ENCODE data around the gene PCDHA8. TPM values are rescaled to one million over a fixed set of nuclear protein-coding genes. Genes with fewer than 3 reads are reported as not detected.

The PCDHA8 gene
- total and polyA plus RNA-seq, 10 of the 15 experiments (the other 5 are each of a cell fraction or from before 2014, with no cell fraction given): not detected

DNA sequence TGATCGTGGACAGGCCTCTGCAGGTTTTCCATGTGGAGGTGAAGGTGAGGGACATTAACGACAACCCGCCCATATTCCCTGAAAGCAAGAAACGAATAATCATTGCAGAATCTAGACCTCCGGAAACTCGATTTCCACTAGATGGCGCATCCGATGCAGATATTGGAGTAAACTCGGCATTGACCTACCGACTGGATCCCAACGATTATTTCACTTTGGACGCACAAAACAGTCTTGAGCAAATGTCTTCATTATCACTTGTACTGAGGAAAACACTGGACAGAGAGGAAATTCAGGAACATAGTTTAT lies 41.6 kb downstream of the PCDHA8 start:
- Histone ChIP-seq H3K36me3 (ENCODE audit: control insufficient read depth in 2 of 2, insufficient read depth in 2 of 2, low read length in 1 of 2) (no peaks in the 10 kb centered on the region), H3K4me2 (ENCODE audit: control insufficient read depth, insufficient read depth) (no peak overlapping the region), H3K79me2 (ENCODE audit: control insufficient read depth, insufficient read depth, low read length) (no peaks in the 10 kb centered on the region), H2AFZ (ENCODE audit: control insufficient read depth, low read depth, low read length) (no peak overlapping the region), H3K27ac (ENCODE audit: control insufficient read depth, insufficient read depth) (no peak overlapping the region), H3K27me3 (replicated peaks in 1 of 2; ENCODE audit: control insufficient read depth in 2 of 2, insufficient read depth in 2 of 2, low read length in 1 of 2) (no peaks in the 10 kb centered on the region), H3K4me3 (no peak overlapping the region), H3K9ac (ENCODE audit: control insufficient read depth, insufficient read depth, low read length) (no peak overlapping the region), H4K20me1 (ENCODE audit: control insufficient read depth, insufficient read depth) (no peaks in the 10 kb centered on the region), H3K9me3 (replicated peaks; ENCODE audit: control insufficient read depth, insufficient read depth, low read length) (peaks cover 2% of the 10 kb centered on the region; the same call in 1 of the 3 replicates), H3K4me1 (ENCODE audit: control insufficient read depth, insufficient read depth, low read length) (no peaks in the 10 kb centered on the region)
- CTCF ChIA-PET: no interaction called here
- DNase-seq (ENCODE audit: low read depth, low spot score) (no peak), ATAC-seq (no peak), FAIRE-seq (no peak)
- BruUV-seq (replicated peaks): no TSS peak
- POLR2A ChIA-PET: no interaction called here
- intact Hi-C loops (cut with micrococcal nuclease; ENCODE audit: unreplicated experiment) (no loop called here), in situ Hi-C loops (cut with MboI) (no loop called here)
- RAD21 ChIA-PET (ENCODE audit: unreplicated experiment): no interaction called here
- 63% methylated on average over 12 of the region's 12 CpGs for WGBS (ENCODE audit: insufficient coverage, insufficient replicate concordance, low lambda C conversion rate, missing lambda C conversion rate)
- SMC1A ChIA-PET (ENCODE audit: uncharacterized antibody, unreplicated experiment): no interaction called here
- TF ChIP-seq, protein P1, sequence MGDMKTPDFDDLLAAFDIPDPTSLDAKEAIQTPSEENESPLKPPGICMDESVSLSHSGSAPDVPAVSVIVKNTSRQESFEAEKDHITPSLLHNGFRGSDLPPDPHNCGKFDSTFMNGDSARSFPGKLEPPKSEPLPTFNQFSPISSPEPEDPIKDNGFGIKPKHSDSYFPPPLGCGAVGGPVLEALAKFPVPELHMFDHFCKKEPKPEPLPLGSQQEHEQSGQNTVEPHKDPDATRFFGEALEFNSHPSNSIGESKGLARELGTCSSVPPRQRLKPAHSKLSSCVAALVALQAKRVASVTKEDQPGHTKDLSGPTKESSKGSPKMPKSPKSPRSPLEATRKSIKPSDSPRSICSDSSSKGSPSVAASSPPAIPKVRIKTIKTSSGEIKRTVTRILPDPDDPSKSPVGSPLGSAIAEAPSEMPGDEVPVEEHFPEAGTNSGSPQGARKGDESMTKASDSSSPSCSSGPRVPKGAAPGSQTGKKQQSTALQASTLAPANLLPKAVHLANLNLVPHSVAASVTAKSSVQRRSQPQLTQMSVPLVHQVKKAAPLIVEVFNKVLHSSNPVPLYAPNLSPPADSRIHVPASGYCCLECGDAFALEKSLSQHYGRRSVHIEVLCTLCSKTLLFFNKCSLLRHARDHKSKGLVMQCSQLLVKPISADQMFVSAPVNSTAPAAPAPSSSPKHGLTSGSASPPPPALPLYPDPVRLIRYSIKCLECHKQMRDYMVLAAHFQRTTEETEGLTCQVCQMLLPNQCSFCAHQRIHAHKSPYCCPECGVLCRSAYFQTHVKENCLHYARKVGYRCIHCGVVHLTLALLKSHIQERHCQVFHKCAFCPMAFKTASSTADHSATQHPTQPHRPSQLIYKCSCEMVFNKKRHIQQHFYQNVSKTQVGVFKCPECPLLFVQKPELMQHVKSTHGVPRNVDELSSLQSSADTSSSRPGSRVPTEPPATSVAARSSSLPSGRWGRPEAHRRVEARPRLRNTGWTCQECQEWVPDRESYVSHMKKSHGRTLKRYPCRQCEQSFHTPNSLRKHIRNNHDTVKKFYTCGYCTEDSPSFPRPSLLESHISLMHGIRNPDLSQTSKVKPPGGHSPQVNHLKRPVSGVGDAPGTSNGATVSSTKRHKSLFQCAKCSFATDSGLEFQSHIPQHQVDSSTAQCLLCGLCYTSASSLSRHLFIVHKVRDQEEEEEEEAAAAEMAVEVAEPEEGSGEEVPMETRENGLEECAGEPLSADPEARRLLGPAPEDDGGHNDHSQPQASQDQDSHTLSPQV (IDR thresholded peaks at IDR 0.05): no peak
- TF ChIP-seq SRF (IDR thresholded peaks at IDR 0.05; ENCODE audit: low read depth in 2 of 2, low read length in 2 of 2) (no peak), NFYA (IDR thresholded peaks at IDR 0.05; ENCODE audit: borderline replicate concordance, low read depth, low read length) (no peak), SMC3 (IDR thresholded peaks at IDR 0.05; ENCODE audit: borderline replicate concordance, low read length) (no peak), ZBED1 (IDR thresholded peaks at IDR 0.05; ENCODE audit: borderline replicate concordance) (no peak), NFIC (IDR thresholded peaks at IDR 0.05; ENCODE audit: low read depth, low read length) (no peak), RCOR1 (conservative IDR thresholded peaks at IDR 0.05; ENCODE audit: low read depth, low read length) (no peak), WRNIP1 (IDR thresholded peaks at IDR 0.05; ENCODE audit: borderline replicate concordance, low read depth, low read length) (no peak), NFXL1 (IDR thresholded peaks at IDR 0.05; ENCODE audit: borderline replicate concordance) (no peak), LARP7 (IDR thresholded peaks at IDR 0.05) (no peak), EZH2 (IDR thresholded peaks at IDR 0.05; ENCODE audit: borderline replicate concordance, control insufficient read depth, low read depth, low read length) (no peak), IRF4 (IDR thresholded peaks at IDR 0.05; ENCODE audit: low read depth, low read length) (no peak), MXI1 (IDR thresholded peaks at IDR 0.05; ENCODE audit: low read depth, low read length) (no peak), NFYB (IDR thresholded peaks at IDR 0.05; ENCODE audit: insufficient read depth, low read depth, low read length) (no peak), NR2F1 (conservative IDR thresholded peaks at IDR 0.05) (no peak)
- TF ChIP-seq, protein P2, sequence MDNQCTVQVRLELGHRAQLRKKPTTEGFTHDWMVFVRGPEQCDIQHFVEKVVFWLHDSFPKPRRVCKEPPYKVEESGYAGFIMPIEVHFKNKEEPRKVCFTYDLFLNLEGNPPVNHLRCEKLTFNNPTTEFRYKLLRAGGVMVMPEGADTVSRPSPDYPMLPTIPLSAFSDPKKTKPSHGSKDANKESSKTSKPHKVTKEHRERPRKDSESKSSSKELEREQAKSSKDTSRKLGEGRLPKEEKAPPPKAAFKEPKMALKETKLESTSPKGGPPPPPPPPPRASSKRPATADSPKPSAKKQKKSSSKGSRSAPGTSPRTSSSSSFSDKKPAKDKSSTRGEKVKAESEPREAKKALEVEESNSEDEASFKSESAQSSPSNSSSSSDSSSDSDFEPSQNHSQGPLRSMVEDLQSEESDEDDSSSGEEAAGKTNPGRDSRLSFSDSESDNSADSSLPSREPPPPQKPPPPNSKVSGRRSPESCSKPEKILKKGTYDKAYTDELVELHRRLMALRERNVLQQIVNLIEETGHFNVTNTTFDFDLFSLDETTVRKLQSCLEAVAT (IDR thresholded peaks at IDR 0.05): no peak
- TF ChIP-seq, protein P3, sequence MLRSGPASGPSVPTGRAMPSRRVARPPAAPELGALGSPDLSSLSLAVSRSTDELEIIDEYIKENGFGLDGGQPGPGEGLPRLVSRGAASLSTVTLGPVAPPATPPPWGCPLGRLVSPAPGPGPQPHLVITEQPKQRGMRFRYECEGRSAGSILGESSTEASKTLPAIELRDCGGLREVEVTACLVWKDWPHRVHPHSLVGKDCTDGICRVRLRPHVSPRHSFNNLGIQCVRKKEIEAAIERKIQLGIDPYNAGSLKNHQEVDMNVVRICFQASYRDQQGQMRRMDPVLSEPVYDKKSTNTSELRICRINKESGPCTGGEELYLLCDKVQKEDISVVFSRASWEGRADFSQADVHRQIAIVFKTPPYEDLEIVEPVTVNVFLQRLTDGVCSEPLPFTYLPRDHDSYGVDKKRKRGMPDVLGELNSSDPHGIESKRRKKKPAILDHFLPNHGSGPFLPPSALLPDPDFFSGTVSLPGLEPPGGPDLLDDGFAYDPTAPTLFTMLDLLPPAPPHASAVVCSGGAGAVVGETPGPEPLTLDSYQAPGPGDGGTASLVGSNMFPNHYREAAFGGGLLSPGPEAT (IDR thresholded peaks at IDR 0.05; ENCODE audit: low read depth): no peak
